Measurements from ENCODE around the gene DDR2. TPM values are rescaled to one million over a fixed set of nuclear protein-coding genes. Genes with fewer than 3 reads are reported as not detected.

Gene DDR2
- total RNA-seq, 2 experiments from 2014 or later = 0.22 to 0.42 TPM

DNA sequence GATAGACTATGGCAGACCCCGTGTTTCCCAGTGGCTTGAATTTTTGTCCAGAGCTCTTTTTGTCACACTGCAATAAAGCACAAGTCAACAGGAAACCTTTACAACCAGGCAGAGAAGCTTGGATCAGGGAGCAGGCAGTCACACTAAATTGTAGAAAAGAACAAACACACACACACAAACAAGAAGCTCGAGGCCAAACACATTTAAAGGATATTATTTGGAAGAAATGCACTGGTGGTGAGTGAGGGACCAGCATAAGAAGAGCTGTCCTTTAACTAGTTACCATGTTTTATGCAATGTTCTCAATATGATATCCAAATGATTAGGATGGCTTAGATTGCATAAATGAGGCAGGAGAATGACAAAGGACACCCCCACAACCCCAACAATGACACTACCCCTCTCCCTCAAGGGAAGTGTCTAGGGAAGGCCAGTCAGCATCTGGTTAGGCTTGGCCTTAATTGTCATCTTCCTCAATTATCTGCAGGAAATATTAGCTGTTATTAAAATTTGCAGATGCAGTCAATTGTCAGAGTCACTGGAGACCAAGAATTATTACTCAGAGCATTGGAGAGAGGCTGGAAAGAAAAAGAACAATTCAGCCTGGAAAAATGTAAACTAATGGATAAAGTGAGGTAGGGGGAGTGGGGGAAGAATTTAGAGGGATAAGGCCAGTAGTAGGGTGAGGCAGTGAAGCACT lies 35.3 kb downstream of the DDR2 start:
- H3K36me3 Mint-ChIP-seq (ENCODE audit: low read depth) = no peaks in the 10 kb centered on the region
- intact Hi-C loops (cut with DNase I, micrococcal nuclease) = no loop called here
- Histone ChIP-seq H3K4me3 (ENCODE audit: low read length) (no peak overlapping the region), H3K4me1 (ENCODE audit: insufficient read depth, low read length) (no peaks in the 10 kb centered on the region), H3K9me3 (ENCODE audit: control insufficient read depth in 1 of 2, insufficient read depth in 1 of 2, low read length in 2 of 2) (no peaks in the 10 kb centered on the region), H3K27me3 (ENCODE audit: control insufficient read depth in 1 of 2, insufficient read depth in 2 of 2, low read length in 2 of 2) (peaks cover 0 to 3% of the 10 kb centered on the region in 2 experiments), H3K36me3 (ENCODE audit: insufficient read depth, low read length) (no peaks in the 10 kb centered on the region), H3K27ac (ENCODE audit: low read depth in 1 of 2, low read length in 2 of 2) (no peak overlapping the region)
- H3K27me3 Mint-ChIP-seq = peaks cover 6% of the 10 kb centered on the region
- ATAC-seq (ENCODE audit: poor library complexity) (no peak), DNase-seq (no peak)
- H3K9me3 Mint-ChIP-seq = no peaks in the 10 kb centered on the region
- CTCF ChIA-PET = no interaction called here
- no peaks in the 10 kb centered on the region for H3K4me1 Mint-ChIP-seq (ENCODE audit: low read depth)
- POLR2A ChIA-PET = no interaction called here
- no peak overlapping the region for H3K27ac Mint-ChIP-seq
- TF ChIP-seq, protein P1, sequence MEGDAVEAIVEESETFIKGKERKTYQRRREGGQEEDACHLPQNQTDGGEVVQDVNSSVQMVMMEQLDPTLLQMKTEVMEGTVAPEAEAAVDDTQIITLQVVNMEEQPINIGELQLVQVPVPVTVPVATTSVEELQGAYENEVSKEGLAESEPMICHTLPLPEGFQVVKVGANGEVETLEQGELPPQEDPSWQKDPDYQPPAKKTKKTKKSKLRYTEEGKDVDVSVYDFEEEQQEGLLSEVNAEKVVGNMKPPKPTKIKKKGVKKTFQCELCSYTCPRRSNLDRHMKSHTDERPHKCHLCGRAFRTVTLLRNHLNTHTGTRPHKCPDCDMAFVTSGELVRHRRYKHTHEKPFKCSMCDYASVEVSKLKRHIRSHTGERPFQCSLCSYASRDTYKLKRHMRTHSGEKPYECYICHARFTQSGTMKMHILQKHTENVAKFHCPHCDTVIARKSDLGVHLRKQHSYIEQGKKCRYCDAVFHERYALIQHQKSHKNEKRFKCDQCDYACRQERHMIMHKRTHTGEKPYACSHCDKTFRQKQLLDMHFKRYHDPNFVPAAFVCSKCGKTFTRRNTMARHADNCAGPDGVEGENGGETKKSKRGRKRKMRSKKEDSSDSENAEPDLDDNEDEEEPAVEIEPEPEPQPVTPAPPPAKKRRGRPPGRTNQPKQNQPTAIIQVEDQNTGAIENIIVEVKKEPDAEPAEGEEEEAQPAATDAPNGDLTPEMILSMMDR (IDR thresholded peaks at IDR 0.05) = no peak
- H3K4me3 Mint-ChIP-seq = no peak overlapping the region

DNA sequence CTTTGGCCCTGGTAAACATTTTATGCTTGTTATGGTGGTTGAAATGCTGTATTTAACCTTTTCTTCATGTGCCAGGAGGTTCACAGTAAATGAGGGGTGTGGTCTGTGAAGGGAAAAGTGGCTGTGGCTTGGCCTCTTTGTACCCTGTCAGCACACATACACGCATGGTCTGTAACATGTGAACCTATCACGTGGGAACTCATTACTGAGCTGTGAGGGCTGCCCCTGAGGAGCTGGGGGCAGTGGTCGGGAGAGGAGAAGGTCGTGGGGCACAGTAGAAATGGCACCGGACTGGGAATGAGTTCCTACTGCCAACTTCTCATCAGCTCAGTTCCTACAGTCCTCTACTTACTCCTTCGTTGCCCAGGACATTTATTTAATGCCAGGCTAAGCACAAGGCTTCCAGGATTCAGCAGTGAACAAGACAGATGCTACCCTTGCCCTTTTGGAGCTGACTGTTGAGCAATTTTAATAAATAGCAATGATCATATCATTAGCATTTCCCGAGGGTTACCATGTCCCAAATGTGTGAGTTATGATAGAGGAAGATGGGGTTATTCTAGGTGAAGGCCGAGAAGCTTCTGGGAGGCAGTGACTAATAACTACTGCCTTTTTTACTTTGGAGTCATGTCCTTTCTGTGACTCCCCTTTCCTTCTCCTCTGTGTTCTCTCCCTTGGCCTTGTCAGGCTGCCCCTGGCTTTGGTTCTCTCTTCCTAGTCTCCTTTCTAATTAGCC lies 38.8 kb downstream of the DDR2 start:
- intact Hi-C loops (cut with DNase I, micrococcal nuclease) = no loop called here
- TF ChIP-seq, protein P1 (IDR thresholded peaks at IDR 0.05) = no peak
- Mint-ChIP-seq H3K36me3 (ENCODE audit: low read depth) (no peaks in the 10 kb centered on the region), H3K27ac (no peak overlapping the region), H3K27me3 (peaks cover 3% of the 10 kb centered on the region), H3K4me1 (ENCODE audit: low read depth) (no peaks in the 10 kb centered on the region), H3K4me3 (no peak overlapping the region), H3K9me3 (no peaks in the 10 kb centered on the region)
- POLR2A ChIA-PET = no interaction called here
- Histone ChIP-seq H3K27ac (ENCODE audit: low read depth in 1 of 2, low read length in 2 of 2) (no peak overlapping the region), H3K36me3 (ENCODE audit: insufficient read depth, low read length) (no peaks in the 10 kb centered on the region), H3K4me1 (ENCODE audit: insufficient read depth, low read length) (no peaks in the 10 kb centered on the region), H3K9me3 (ENCODE audit: control insufficient read depth in 1 of 2, insufficient read depth in 1 of 2, low read length in 2 of 2) (no peaks in the 10 kb centered on the region), H3K27me3 (ENCODE audit: control insufficient read depth in 1 of 2, insufficient read depth in 2 of 2, low read length in 2 of 2) (peaks cover 0 to 3% of the 10 kb centered on the region in 2 experiments), H3K4me3 (ENCODE audit: low read length) (no peak overlapping the region)
- ATAC-seq (ENCODE audit: poor library complexity) (no peak), DNase-seq (no peak)
- CTCF ChIA-PET = no interaction called here

DNA sequence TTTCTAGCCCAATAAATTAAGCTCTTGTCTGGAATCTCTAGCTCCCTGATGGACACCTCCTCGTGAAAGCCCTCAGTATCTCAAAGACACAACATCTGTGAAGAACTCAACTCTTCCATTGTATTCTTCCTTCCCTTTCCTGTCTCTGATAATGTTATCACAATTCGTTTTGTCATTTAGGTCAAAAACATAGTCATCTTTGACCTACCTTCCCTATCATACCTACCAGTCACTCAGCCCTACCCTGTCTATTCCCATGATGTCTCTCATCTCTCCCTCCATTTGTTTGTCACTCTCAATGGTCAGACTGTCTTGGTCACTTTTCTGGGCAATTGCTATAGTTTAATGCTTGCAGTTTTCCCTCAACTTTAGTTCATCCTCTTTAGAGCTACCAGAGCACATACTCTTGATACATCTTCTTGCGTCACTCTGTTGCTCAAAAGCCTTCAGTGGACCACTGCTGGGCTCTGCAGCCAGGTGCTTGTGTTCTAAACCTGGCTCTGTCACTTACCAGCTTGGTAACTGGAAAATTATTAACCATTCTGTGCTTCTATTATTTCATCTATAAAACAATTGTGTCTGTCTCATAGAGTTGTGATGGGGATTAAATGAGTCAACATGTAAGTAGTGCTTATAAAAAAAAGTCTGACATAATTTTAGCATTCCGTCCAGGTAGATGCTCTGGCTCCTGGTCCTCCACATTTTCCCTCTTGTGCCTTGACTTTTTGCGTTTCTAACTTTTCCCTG lies 39.6 kb downstream of the DDR2 start:
- Mint-ChIP-seq H3K9me3 (no peaks in the 10 kb centered on the region), H3K4me3 (no peak overlapping the region), H3K27ac (no peak overlapping the region), H3K36me3 (ENCODE audit: low read depth) (no peaks in the 10 kb centered on the region), H3K4me1 (ENCODE audit: low read depth) (no peaks in the 10 kb centered on the region), H3K27me3 (no peaks in the 10 kb centered on the region)
- intact Hi-C loops (cut with DNase I, micrococcal nuclease) = no loop called here
- no peaks in the 10 kb centered on the region for H3K4me1 ChIP-seq (ENCODE audit: insufficient read depth, low read length)
- no peak for DNase-seq
- H3K36me3 ChIP-seq (ENCODE audit: insufficient read depth, low read length) = no peaks in the 10 kb centered on the region
- no peak for ATAC-seq (ENCODE audit: poor library complexity)
- no peak overlapping the region for H3K4me3 ChIP-seq (ENCODE audit: low read length)
- TF ChIP-seq, protein P1 (IDR thresholded peaks at IDR 0.05) = no peak
- ChIA-PET CTCF (no interaction called here), POLR2A (no interaction called here)
- peaks cover 0 to 3% of the 10 kb centered on the region in 2 experiments for H3K27me3 ChIP-seq (ENCODE audit: control insufficient read depth in 1 of 2, insufficient read depth in 2 of 2, low read length in 2 of 2)
- no peaks in the 10 kb centered on the region for H3K9me3 ChIP-seq (ENCODE audit: control insufficient read depth in 1 of 2, insufficient read depth in 1 of 2, low read length in 2 of 2)
- H3K27ac ChIP-seq (ENCODE audit: low read depth in 1 of 2, low read length in 2 of 2) = no peak overlapping the region

Data from CD4-positive, alpha-beta T cell (primary cell).